Stimulated activated naive CD4-positive, alpha-beta T cell treated with Interleukin-2 at 50 U/mL for 16 hours (primary cell): ENCODE data around the gene PLCG2.

Experiments
- DNase-seq: peaks from one replicate; lab custom pipeline; 2025; lab: John Stamatoyannopoulos, UW

PLCG2 gene

GRCh38 chr16:81816793-81817210 is 37.7 kb downstream of the PLCG2 start:
- DNase-seq = no peak

GRCh38 chr16:81817296-81817695 is 38.2 kb downstream of the PLCG2 start:
- no peak for DNase-seq

- DNase-seq = no peak
These were observed 38.9 kb downstream of the PLCG2 start for GRCh38 chr16:81817789-81818567.

- DNase-seq = no peak
These were observed 39.4 kb downstream of the PLCG2 start for GRCh38 chr16:81818568-81818896.

- no peak for DNase-seq
These were observed 39.8 kb downstream of the PLCG2 start for GRCh38 chr16:81818905-81819304.

- no peak for DNase-seq
These were observed 42.5 kb downstream of the PLCG2 start for GRCh38 chr16:81821436-81822128.

- DNase-seq = no peak
These were observed 44.0 kb downstream of the PLCG2 start for GRCh38 chr16:81823111-81823510.

GRCh38 chr16:81823734-81824133 is 44.6 kb downstream of the PLCG2 start:
- no peak for DNase-seq

- DNase-seq = no peak
These were observed 47.4 kb downstream of the PLCG2 start for GRCh38 chr16:81826523-81826922.

- no peak for DNase-seq
These were observed 51.9 kb downstream of the PLCG2 start for GRCh38 chr16:81830845-81831540.

- no peak for DNase-seq
These were observed 52.6 kb downstream of the PLCG2 start for GRCh38 chr16:81831722-81832126.

GRCh38 chr16:81832801-81833547 is 53.9 kb downstream of the PLCG2 start:
- DNase-seq = no peak

GRCh38 chr16:81833751-81834150 is 54.7 kb downstream of the PLCG2 start:
- no peak for DNase-seq

- DNase-seq = no peak
These were observed 55.8 kb downstream of the PLCG2 start for GRCh38 chr16:81834868-81835267.

GRCh38 chr16:81836279-81837054 is 57.4 kb downstream of the PLCG2 start:
- DNase-seq = no peak

- DNase-seq = no peak
These were observed 58.2 kb downstream of the PLCG2 start for GRCh38 chr16:81837312-81837751.

- DNase-seq = no peak
These were observed 59.7 kb downstream of the PLCG2 start for GRCh38 chr16:81838794-81839193.

- no peak for DNase-seq
These were observed 62.6 kb downstream of the PLCG2 start for GRCh38 chr16:81841722-81842121.

- DNase-seq = no peak
These were observed 63.6 kb downstream of the PLCG2 start for GRCh38 chr16:81842564-81843242.

- no peak for DNase-seq
These were observed 64.1 kb downstream of the PLCG2 start for GRCh38 chr16:81843243-81843582.

GRCh38 chr16:81843683-81844082 is 64.6 kb downstream of the PLCG2 start:
- DNase-seq = no peak
